ENCODE measurements around the gene ATOH8.

Gene ATOH8

DNA sequence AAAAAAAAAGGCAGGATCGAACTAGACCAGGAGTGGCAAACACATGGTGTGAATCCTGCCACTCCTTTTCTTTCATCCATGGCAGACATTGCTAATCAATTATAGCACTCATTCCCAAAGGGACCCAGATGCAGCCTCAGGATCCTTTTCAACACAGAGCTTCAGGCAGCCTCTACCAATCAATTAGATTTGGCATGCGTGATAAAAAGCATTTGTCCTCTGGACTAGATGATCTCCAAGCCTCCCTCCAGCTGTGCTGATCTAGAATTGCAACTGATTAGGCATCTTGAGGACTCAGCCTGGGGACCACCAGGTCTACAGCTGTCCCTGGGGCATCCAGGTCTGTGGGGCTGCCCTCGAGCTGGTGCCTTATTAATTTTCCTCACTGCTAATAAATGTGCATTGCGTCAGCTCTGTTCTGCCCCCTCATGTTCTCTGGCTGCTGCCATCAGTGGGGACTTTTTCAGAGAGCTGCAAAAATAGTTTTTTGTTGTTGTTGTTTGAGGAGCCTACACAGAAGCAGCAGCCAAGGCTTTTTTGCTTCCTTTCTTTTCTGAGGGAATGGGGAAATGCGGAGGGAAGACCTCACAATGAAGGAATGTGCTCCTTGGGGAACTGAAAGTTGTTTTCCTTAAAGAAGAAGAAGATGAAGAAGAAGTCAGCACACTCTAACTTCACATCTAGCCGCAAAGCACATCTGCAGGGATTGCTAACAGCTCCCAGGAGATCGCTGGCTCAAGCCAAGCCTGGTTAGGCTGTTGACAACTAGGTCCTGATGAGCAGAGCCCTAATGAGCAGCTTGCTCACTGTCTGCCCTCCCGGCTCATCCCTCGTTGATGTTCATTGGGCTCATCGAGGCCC lies 8.8 kb upstream of the ATOH8 start:
- Histone ChIP-seq H3K4me3 (ENCODE audit: insufficient read depth, low read depth, low read length, poor library complexity, severe bottlenecking) (no peak overlapping the region), H3K36me3 (ENCODE audit: control insufficient read depth, insufficient read depth, low read length) (no peaks in the 10 kb centered on the region)

DNA sequence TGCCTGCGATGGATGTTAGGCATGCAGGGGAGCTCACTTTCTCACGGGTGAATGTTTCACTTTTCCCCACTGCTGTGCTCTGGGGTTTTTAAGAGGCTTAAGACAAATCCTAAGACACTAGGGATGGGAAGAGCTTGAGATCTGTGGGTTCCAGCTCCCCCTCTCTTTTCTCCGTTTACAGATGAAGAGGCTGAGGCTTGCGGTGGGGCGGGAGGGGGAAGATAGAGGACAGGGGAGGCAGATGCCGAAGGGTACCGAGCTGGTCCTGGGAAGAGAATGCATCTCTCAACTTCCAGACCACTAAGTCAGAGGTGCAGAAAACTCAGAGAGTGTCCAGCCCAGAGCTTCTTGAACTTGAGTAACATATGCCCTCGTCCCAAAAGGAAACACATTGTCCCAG lies 8.2 kb upstream of the ATOH8 start:
- DNase-seq, result no peak
- H3K36me3 ChIP-seq (ENCODE audit: control insufficient read depth, insufficient read depth, low read length), result no peaks in the 10 kb centered on the region
- H3K4me3 ChIP-seq (ENCODE audit: insufficient read depth, low read depth, low read length, poor library complexity, severe bottlenecking), result no peak overlapping the region
- H3K27ac ChIP-seq (ENCODE audit: insufficient read depth, low read length, poor library complexity, severe bottlenecking), result no peak overlapping the region
- H3K27me3 ChIP-seq (replicated peaks; ENCODE audit: control insufficient read depth, insufficient read depth, low read length, poor library complexity, severe bottlenecking), result peaks cover 13% of the 10 kb centered on the region
- no peaks in the 10 kb centered on the region for H3K9me3 ChIP-seq (ENCODE audit: control insufficient read depth, low read length)
- no peaks in the 10 kb centered on the region for H3K4me1 ChIP-seq (ENCODE audit: control insufficient read depth, insufficient read depth, low read length, poor library complexity, severe bottlenecking)

More for the DNA sequence above, 8.8 kb upstream of the ATOH8 start:
- H3K27ac ChIP-seq (ENCODE audit: insufficient read depth, low read length, poor library complexity, severe bottlenecking), result no peak overlapping the region
- H3K4me1 ChIP-seq (ENCODE audit: control insufficient read depth, insufficient read depth, low read length, poor library complexity, severe bottlenecking), result no peaks in the 10 kb centered on the region
- H3K9me3 ChIP-seq (ENCODE audit: control insufficient read depth, low read length), result no peaks in the 10 kb centered on the region
- DNase-seq, result no peak
- H3K27me3 ChIP-seq (replicated peaks; ENCODE audit: control insufficient read depth, insufficient read depth, low read length, poor library complexity, severe bottlenecking), result peaks cover 11% of the 10 kb centered on the region

GRCh38 chr2:85746321-85747004 lies 7.3 kb upstream of the ATOH8 start:
- Histone ChIP-seq H3K27me3 (replicated peaks; ENCODE audit: control insufficient read depth, insufficient read depth, low read length, poor library complexity, severe bottlenecking) (peaks cover 14% of the 10 kb centered on the region), H3K4me1 (ENCODE audit: control insufficient read depth, insufficient read depth, low read length, poor library complexity, severe bottlenecking) (no peaks in the 10 kb centered on the region), H3K36me3 (ENCODE audit: control insufficient read depth, insufficient read depth, low read length) (no peaks in the 10 kb centered on the region), H3K4me3 (ENCODE audit: insufficient read depth, low read depth, low read length, poor library complexity, severe bottlenecking) (no peak overlapping the region), H3K27ac (ENCODE audit: insufficient read depth, low read length, poor library complexity, severe bottlenecking) (no peak overlapping the region), H3K9me3 (ENCODE audit: control insufficient read depth, low read length) (no peaks in the 10 kb centered on the region)
- no peak for DNase-seq

DNA sequence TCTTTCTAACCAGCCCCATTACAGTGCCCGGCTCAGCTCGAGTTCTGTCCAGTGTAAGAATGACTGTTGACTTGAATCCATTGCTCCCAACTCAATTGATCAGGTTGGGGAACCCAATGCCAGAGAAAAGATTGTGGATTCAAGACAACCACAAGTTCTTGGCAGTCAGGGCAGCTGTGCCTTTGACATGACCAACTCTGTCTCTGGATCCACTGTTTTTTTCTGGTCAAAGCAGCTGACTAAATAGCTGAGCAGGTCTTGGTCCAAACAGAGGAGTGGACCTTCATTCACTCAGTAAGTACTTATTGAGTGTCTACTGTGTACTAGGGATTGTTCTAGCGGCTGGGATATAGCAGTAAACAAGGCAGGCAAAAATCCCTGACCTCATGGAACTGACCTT lies 6.3 kb upstream of the ATOH8 start:
- H3K27me3 ChIP-seq (replicated peaks; ENCODE audit: control insufficient read depth, insufficient read depth, low read length, poor library complexity, severe bottlenecking), result peaks cover 14% of the 10 kb centered on the region

DNA sequence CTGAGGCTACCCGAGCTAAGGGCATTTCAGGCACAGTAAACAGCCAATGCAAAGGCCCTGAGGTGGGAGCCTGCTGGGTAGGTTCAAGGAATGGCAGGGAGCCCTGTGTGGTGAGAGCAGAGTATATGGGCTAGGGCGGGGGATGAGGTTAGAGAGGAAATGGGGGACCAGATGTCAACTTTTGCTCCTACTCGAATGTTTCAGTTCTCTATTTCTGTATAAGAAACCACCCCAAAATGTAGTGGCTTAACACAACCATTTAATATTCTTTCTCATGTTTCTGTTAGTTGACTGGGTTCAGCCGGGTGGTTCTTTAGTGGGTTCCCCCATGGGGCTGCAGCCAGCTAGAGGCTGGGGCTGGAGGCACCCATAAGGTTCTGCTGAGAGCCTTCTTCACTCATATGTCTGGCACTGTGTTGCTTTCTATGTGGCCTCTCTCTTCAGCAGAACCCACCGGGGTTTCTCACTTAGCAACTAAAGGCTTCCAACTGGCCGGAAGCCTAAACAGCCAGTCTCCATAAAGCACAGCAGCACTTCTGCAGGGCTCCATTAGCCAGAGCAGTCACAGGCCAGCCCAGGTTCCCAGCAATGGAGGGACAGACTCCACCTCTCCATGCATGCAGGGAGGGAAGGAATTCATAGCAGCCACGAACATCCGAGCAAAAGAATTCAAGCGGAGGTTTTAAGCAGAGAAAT lies 5.6 kb upstream of the ATOH8 start:
- H3K27me3 ChIP-seq (replicated peaks; ENCODE audit: control insufficient read depth, insufficient read depth, low read length, poor library complexity, severe bottlenecking), result peaks cover 15% of the 10 kb centered on the region
- DNase-seq, result no peak
- H3K4me1 ChIP-seq (ENCODE audit: control insufficient read depth, insufficient read depth, low read length, poor library complexity, severe bottlenecking), result peaks cover 1% of the 10 kb centered on the region
- no peaks in the 10 kb centered on the region for H3K9me3 ChIP-seq (ENCODE audit: control insufficient read depth, low read length)
- no peak overlapping the region for H3K4me3 ChIP-seq (ENCODE audit: insufficient read depth, low read depth, low read length, poor library complexity, severe bottlenecking)
- no peaks in the 10 kb centered on the region for H3K36me3 ChIP-seq (ENCODE audit: control insufficient read depth, insufficient read depth, low read length)
- H3K27ac ChIP-seq (ENCODE audit: insufficient read depth, low read length, poor library complexity, severe bottlenecking), result no peak overlapping the region

More for the DNA sequence above, 6.3 kb upstream of the ATOH8 start:
- H3K36me3 ChIP-seq (ENCODE audit: control insufficient read depth, insufficient read depth, low read length), result no peaks in the 10 kb centered on the region
- H3K4me3 ChIP-seq (ENCODE audit: insufficient read depth, low read depth, low read length, poor library complexity, severe bottlenecking), result no peak overlapping the region
- no peak for DNase-seq
- no peaks in the 10 kb centered on the region for H3K4me1 ChIP-seq (ENCODE audit: control insufficient read depth, insufficient read depth, low read length, poor library complexity, severe bottlenecking)
- no peak overlapping the region for H3K27ac ChIP-seq (ENCODE audit: insufficient read depth, low read length, poor library complexity, severe bottlenecking)
- no peaks in the 10 kb centered on the region for H3K9me3 ChIP-seq (ENCODE audit: control insufficient read depth, low read length)

GRCh38 chr2:85748985-85749875 lies 4.6 kb upstream of the ATOH8 start:
- peaks cover 25% of the 10 kb centered on the region for H3K27me3 ChIP-seq (replicated peaks; ENCODE audit: control insufficient read depth, insufficient read depth, low read length, poor library complexity, severe bottlenecking)

DNA sequence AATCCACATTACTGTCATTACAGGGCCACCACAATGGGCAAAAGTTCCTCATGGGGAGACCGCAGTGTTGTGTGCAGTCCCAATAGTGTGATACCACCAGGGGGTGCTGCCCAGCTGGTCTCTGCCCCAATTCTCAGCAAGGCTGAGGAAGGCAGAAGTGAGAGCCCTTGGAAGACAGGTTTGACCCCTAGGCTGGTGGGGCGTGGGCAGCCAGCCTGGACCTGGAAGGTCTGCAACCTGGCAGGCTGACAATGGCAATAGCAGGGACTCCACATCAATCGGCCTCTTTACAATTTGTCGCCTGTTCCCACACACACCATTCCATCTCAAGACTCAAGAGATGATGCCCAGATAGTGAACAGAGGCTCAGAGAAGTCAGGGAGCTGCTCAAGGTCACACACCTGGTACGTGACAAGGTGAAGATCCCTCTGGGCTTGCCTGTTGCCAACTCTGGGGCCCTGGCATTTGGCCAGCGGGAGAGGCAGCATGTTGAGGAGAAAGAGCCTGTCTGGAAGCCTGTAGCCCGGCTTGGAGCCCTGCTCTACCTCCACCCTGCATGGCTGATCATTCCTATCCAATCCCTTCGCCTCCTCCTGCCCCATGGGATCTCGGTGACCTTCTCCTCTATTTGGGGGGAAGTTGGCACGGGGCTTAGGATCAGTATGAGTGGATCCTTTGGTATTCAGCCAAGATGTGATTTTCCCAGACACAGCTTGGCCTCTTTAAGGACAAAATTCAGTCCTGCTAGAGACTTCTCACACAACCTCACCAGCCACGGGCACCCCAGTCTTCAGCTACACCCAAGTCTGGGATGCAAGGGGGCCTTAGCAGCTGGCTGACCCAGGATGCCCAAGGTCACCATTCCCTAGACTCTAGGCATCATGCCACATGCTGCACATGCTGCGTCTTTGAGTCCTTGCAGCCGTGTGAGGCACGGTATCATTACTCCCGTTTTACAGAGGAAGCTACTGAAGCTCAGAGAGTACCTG lies 2.9 kb upstream of the ATOH8 start:
- no peak overlapping the region for H3K27ac ChIP-seq (ENCODE audit: insufficient read depth, low read length, poor library complexity, severe bottlenecking)
- peak in 2 of 3 donors; percentile 13 to 25 for DNase-seq
- peaks cover 23% of the 10 kb centered on the region for H3K4me1 ChIP-seq (ENCODE audit: control insufficient read depth, insufficient read depth, low read length, poor library complexity, severe bottlenecking)
- H3K4me3 ChIP-seq (ENCODE audit: insufficient read depth, low read depth, low read length, poor library complexity, severe bottlenecking), result no peak overlapping the region
- no peaks in the 10 kb centered on the region for H3K9me3 ChIP-seq (ENCODE audit: control insufficient read depth, low read length)
- H3K36me3 ChIP-seq (ENCODE audit: control insufficient read depth, insufficient read depth, low read length), result no peaks in the 10 kb centered on the region
- H3K27me3 ChIP-seq (replicated peaks; ENCODE audit: control insufficient read depth, insufficient read depth, low read length, poor library complexity, severe bottlenecking), result peaks cover 38% of the 10 kb centered on the region

More at GRCh38 chr2:85748985-85749875, 4.6 kb upstream of the ATOH8 start:
- H3K9me3 ChIP-seq (ENCODE audit: control insufficient read depth, low read length), result no peaks in the 10 kb centered on the region
- H3K27ac ChIP-seq (ENCODE audit: insufficient read depth, low read length, poor library complexity, severe bottlenecking), result no peak overlapping the region
- H3K36me3 ChIP-seq (ENCODE audit: control insufficient read depth, insufficient read depth, low read length), result no peaks in the 10 kb centered on the region
- no peak overlapping the region for H3K4me3 ChIP-seq (ENCODE audit: insufficient read depth, low read depth, low read length, poor library complexity, severe bottlenecking)
- DNase-seq, result no peak
- H3K4me1 ChIP-seq (ENCODE audit: control insufficient read depth, insufficient read depth, low read length, poor library complexity, severe bottlenecking), result peaks cover 9% of the 10 kb centered on the region

GRCh38 chr2:85751627-85752026 lies 2.2 kb upstream of the ATOH8 start:
- H3K36me3 ChIP-seq (ENCODE audit: control insufficient read depth, insufficient read depth, low read length), result no peaks in the 10 kb centered on the region
- no peak overlapping the region for H3K27ac ChIP-seq (ENCODE audit: insufficient read depth, low read length, poor library complexity, severe bottlenecking)
- H3K27me3 ChIP-seq (replicated peaks; ENCODE audit: control insufficient read depth, insufficient read depth, low read length, poor library complexity, severe bottlenecking), result peaks cover 45% of the 10 kb centered on the region
- DNase-seq, result no peak
- H3K9me3 ChIP-seq (ENCODE audit: control insufficient read depth, low read length), result no peaks in the 10 kb centered on the region
- peaks cover 23% of the 10 kb centered on the region for H3K4me1 ChIP-seq (ENCODE audit: control insufficient read depth, insufficient read depth, low read length, poor library complexity, severe bottlenecking)
- no peak overlapping the region for H3K4me3 ChIP-seq (ENCODE audit: insufficient read depth, low read depth, low read length, poor library complexity, severe bottlenecking)

Measured in effector memory CD4-positive, alpha-beta T cell (primary cell).